ENCODE data around the gene USP49.

GRCh38 chr6:41759106-41759904 is 135.9 kb downstream of the USP49 start:
- TF ChIP-seq CTCF (conservative IDR thresholded peaks at IDR 0.05; ENCODE audit: low read length) (no peak), EZH2phosphoT487 (IDR thresholded peaks at IDR 0.05; ENCODE audit: borderline replicate concordance) (no peak)

Data from Loucy (cell line).